CD14-positive monocyte (primary cell): ENCODE data around the gene TTC39B. TPM values are rescaled to one million over a fixed set of nuclear protein-coding genes. Genes with fewer than 3 reads are reported as not detected.

Experiments used
- DNase-seq, 3 donors: peaks; one replicate each; pipeline ENCODE4 v3.0.0-alpha.2; 2011 to 2022
- H2AFZ ChIP-seq: 2 replicates; pipeline ENCODE4 v1.6.0; 2012; ENCODE audit warnings: mild to moderate bottlenecking, low read depth, low read length, inconsistent platforms; ENCODE audit not compliant: insufficient read depth, poor library complexity, severe bottlenecking
- H3K27ac ChIP-seq, 2 donors: 1 replicate in 1 of 2; 2 replicates in 1 of 2; pipeline ENCODE4 v1.5.1; 2012 to 2013; ENCODE audit warnings: low read length in 2 of 2, control low read depth in 1 of 2, inconsistent platforms in 1 of 2, low read depth in 1 of 2, mild to moderate bottlenecking in 1 of 2
- H3K27me3 ChIP-seq, 2 donors: one replicate each; pipeline versions ENCODE4 v1.6.0 to v1.6.1; 2011 to 2013; ENCODE audit warnings: low read length in 2 of 2; ENCODE audit not compliant: control insufficient read depth in 2 of 2, insufficient read depth in 2 of 2
- H3K36me3 ChIP-seq, 2 donors: replicated peaks in 1 of 2; 1 replicate in 1 of 2; 2 replicates in 1 of 2; pipeline versions ENCODE4 v1.5.1 to v1.6.1; 2012 to 2013; ENCODE audit warnings: low read length in 2 of 2, control low read depth in 1 of 2, inconsistent platforms in 1 of 2, mild to moderate bottlenecking in 1 of 2; ENCODE audit not compliant: insufficient read depth in 2 of 2, control insufficient read depth in 1 of 2
- H3K4me1 ChIP-seq, 2 donors: 1 replicate in 1 of 2; 2 replicates in 1 of 2; pipeline versions ENCODE4 v1.5.1 to v1.6.1; 2012 to 2013; ENCODE audit warnings: low read length in 2 of 2, control low read depth in 1 of 2, inconsistent platforms in 1 of 2, mild to moderate bottlenecking in 1 of 2, moderate library complexity in 1 of 2; ENCODE audit not compliant: insufficient read depth in 2 of 2, control insufficient read depth in 1 of 2
- H3K4me2 ChIP-seq: replicated peaks from 2 replicates; pipeline ENCODE3; 2012; ENCODE audit warnings: low read length, moderate library complexity, mild to moderate bottlenecking; ENCODE audit not compliant: poor library complexity, severe bottlenecking; ENCODE audit errors: extremely low read depth
- H3K4me3 ChIP-seq, 3 experiments: fragments of 200-600 bp in 1 of 3; sonication (generic) in 1 of 3; replicated peaks in 1 of 3; 1 replicate in 2 of 3; 2 replicates in 1 of 3; pipeline ENCODE4 v1.5.1; 2011 to 2013; ENCODE audit warnings: low read length in 3 of 3, mild to moderate bottlenecking in 3 of 3, control low read depth in 2 of 3, low read depth in 2 of 3, inconsistent platforms in 1 of 3, moderate library complexity in 1 of 3
- H3K79me2 ChIP-seq: 2 replicates; pipeline ENCODE4 v1.6.0; 2012; ENCODE audit warnings: mild to moderate bottlenecking, control low read depth, inconsistent platforms, low read length, moderate library complexity; ENCODE audit not compliant: insufficient read depth
- H3K9ac ChIP-seq: 2 replicates; pipeline ENCODE4 v1.6.0; 2017; ENCODE audit warnings: low read length, mild to moderate bottlenecking; ENCODE audit not compliant: insufficient read depth, poor library complexity, severe bottlenecking
- H3K9me3 ChIP-seq, 2 donors: replicated peaks in 1 of 2; 1 replicate in 1 of 2; 2 replicates in 1 of 2; pipeline versions ENCODE4 v1.5.1 to v1.6.1; 2012 to 2013; ENCODE audit warnings: low read length in 2 of 2, control low read depth in 1 of 2; ENCODE audit not compliant: control insufficient read depth in 1 of 2, insufficient read depth in 1 of 2
- H4K20me1 ChIP-seq: 2 replicates; pipeline ENCODE4 v1.6.0; 2012; ENCODE audit warnings: mild to moderate bottlenecking, low read length, control low read depth, moderate library complexity; ENCODE audit not compliant: insufficient read depth
- H3K27ac Mint-ChIP-seq, 7 donors: one replicate each; pipeline ENCODE4 v1.8.0; 2020; ENCODE audit warnings: mild to moderate bottlenecking in 7 of 7, mixed read lengths in 7 of 7, moderate library complexity in 6 of 7, inconsistent platforms in 2 of 7
- H3K27me3 Mint-ChIP-seq, 3 donors: one replicate each; pipeline ENCODE4 v1.8.0; 2021 to 2022; ENCODE audit warnings: low read depth in 3 of 3, mild to moderate bottlenecking in 3 of 3, mixed read lengths in 3 of 3, moderate library complexity in 3 of 3, inconsistent platforms in 1 of 3
- H3K36me3 Mint-ChIP-seq, 2 donors: one replicate each; pipeline ENCODE4 v1.8.0; 2020; ENCODE audit warnings: mixed read lengths in 2 of 2, inconsistent platforms in 1 of 2, mild to moderate bottlenecking in 1 of 2
- H3K4me1 Mint-ChIP-seq: one replicate; pipeline ENCODE4 v1.8.0; 2020; ENCODE audit warnings: mild to moderate bottlenecking, mixed read lengths
- H3K4me3 Mint-ChIP-seq, 2 donors: one replicate each; pipeline ENCODE4 v1.8.0; 2020; ENCODE audit warnings: mild to moderate bottlenecking in 2 of 2, mixed read lengths in 2 of 2, moderate library complexity in 1 of 2
- H3K9me3 Mint-ChIP-seq, 7 donors: one replicate each; pipeline ENCODE4 v1.8.0; 2020 to 2022; ENCODE audit warnings: mixed read lengths in 7 of 7, mild to moderate bottlenecking in 6 of 7, moderate library complexity in 6 of 7, inconsistent platforms in 2 of 7
- WGBS: methylation state at CpG from one replicate; pipeline ENCODE4 v1.1.5; 2013; ENCODE audit warnings: missing lambda C conversion rate; ENCODE audit not compliant: insufficient coverage; 5-methylcytosine and 5-hydroxymethylcytosine counted together
- intact Hi-C, 2 donors: fragments of 100-400 bp; cut with micrococcal nuclease; formaldehyde crosslinking; loops; one replicate each; pipeline versions ENCODE4 v1.15.0 to v1.15.1; 2023
- polyA plus RNA-seq, 3 donors: library from polyadenylated mRNA; depleted of rRNA in 1 of 3; unstranded in 2 of 3; stranded (reverse) in 1 of 3; fragments of 300-500 nt in 2 of 3; fragments of >200 nt in 1 of 3; fragmentation: Illumina TruSeq in 2 of 3; gene quantifications; 1 replicate in 2 of 3; 2 replicates in 1 of 3; pipeline ENCODE4 v1.2.3, GENCODE V29; 2012 to 2021
- TF ChIP-seq, protein P1 (sequence below): fragments of 200-600 bp; IDR thresholded peaks from one replicate; pipeline ENCODE4 v1.8.0; 2022; ENCODE audit warnings: antibody characterized with exemption, mild to moderate bottlenecking

The TTC39B gene
- polyA plus RNA-seq, 3 donors = 0.87 to 5.3 (median 3.1) TPM

DNA sequence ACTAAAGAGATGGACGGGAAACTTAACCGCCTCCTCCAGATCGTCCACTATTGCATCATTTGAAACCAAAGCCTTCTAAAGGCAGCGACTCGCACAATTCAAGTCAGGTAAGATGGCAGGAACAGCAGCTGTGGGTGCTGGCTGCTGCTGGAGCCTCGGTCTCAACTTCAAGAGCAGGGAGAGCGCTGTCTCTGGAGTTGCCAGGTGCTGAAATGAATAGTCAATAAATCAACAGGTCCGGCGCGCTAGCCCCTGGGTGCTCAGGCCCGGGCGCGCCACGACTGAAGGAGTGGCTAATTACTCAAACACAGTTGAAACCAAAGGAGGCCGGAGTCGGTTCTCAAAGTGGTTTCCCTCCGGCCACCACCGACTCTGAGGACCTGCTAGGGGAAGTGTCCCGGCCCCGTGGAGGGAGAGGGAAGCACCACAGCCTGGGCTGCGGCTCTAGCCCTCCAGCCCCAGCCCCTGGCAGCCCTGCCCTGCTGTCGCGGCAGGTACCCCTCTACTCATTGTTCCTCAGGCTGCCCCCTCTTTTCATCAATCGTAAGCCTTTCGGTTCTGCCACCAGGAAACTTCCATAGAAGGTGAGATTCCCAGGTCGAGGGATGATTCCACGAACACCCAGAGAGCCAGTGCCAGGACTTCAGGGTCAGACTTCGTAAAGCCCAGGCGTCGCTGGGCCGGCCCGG is 804 bp downstream of the TTC39B start:
- Mint-ChIP-seq H3K36me3 (no peaks in the 10 kb centered on the region), H3K4me3 (peak overlapping the region; percentile 98 to 99), H3K9me3 (peaks cover 0 to 1% (median 0%) of the 10 kb centered on the region in 7 donors), H3K27me3 (peaks cover 2 to 16% (median 10%) of the 10 kb centered on the region in 3 donors), H3K4me1 (peaks cover 31% of the 10 kb centered on the region), H3K27ac (peak overlapping the region in 5 of 7 donors; percentile 11 to 78 (median 61))
- intact Hi-C loops = loop anchor here in 1 of 2 donors (10.0 kb wide), 1 partner anchor 109 kb away; no protein-coding TSS in a partner anchor
- 3% methylated on average over 31 of the region's 32 CpGs for WGBS
- peak; percentile 31 to 45 (median 38) for DNase-seq
- H3K36me3 ChIP-seq = no peaks in the 10 kb centered on the region
- H3K4me1 ChIP-seq = peaks cover 14 to 37% of the 10 kb centered on the region in 2 donors
- no peaks in the 10 kb centered on the region for H3K79me2 ChIP-seq
- peaks cover 4% of the 10 kb centered on the region for H4K20me1 ChIP-seq
- TF ChIP-seq, protein P1, sequence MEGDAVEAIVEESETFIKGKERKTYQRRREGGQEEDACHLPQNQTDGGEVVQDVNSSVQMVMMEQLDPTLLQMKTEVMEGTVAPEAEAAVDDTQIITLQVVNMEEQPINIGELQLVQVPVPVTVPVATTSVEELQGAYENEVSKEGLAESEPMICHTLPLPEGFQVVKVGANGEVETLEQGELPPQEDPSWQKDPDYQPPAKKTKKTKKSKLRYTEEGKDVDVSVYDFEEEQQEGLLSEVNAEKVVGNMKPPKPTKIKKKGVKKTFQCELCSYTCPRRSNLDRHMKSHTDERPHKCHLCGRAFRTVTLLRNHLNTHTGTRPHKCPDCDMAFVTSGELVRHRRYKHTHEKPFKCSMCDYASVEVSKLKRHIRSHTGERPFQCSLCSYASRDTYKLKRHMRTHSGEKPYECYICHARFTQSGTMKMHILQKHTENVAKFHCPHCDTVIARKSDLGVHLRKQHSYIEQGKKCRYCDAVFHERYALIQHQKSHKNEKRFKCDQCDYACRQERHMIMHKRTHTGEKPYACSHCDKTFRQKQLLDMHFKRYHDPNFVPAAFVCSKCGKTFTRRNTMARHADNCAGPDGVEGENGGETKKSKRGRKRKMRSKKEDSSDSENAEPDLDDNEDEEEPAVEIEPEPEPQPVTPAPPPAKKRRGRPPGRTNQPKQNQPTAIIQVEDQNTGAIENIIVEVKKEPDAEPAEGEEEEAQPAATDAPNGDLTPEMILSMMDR = no peak
- H3K9ac ChIP-seq = peak overlapping the region; percentile 77
- H3K4me2 ChIP-seq = peak overlapping the region; percentile 99
- H3K9me3 ChIP-seq = no peaks in the 10 kb centered on the region
- peak overlapping the region; percentile 67 to 97 (median 75) for H3K4me3 ChIP-seq
- peak overlapping the region in 1 of 2 donors; percentile 74 for H3K27ac ChIP-seq
- H2AFZ ChIP-seq = peak overlapping the region; percentile 99
- H3K27me3 ChIP-seq = peaks cover 0 to 9% of the 10 kb centered on the region in 2 donors

GRCh38 chr9:15305470-15305869 is 1.5 kb downstream of the TTC39B start:
- Mint-ChIP-seq H3K36me3 (no peaks in the 10 kb centered on the region), H3K27me3 (peaks cover 2 to 15% (median 10%) of the 10 kb centered on the region in 3 donors), H3K4me1 (peaks cover 34% of the 10 kb centered on the region), H3K27ac (peak overlapping the region in 2 of 7 donors; percentile 14 to 29), H3K9me3 (peaks cover 0 to 1% (median 0%) of the 10 kb centered on the region in 7 donors), H3K4me3 (peak overlapping the region; percentile 98 to 99)
- WGBS = 33% methylated on average over 3 of the region's 4 CpGs
- DNase-seq = no peak
- Histone ChIP-seq H3K36me3 (no peaks in the 10 kb centered on the region), H3K9ac (no peak overlapping the region), H3K27ac (peak overlapping the region in 1 of 2 donors; percentile 74), H3K79me2 (no peaks in the 10 kb centered on the region), H3K27me3 (peaks cover 0 to 9% of the 10 kb centered on the region in 2 donors), H2AFZ (peak overlapping the region; percentile 99), H3K4me1 (peaks cover 14 to 42% of the 10 kb centered on the region in 2 donors), H4K20me1 (peaks cover 4% of the 10 kb centered on the region), H3K4me3 (peak overlapping the region in 2 of 3 experiments; percentile 75 to 97), H3K9me3 (no peaks in the 10 kb centered on the region), H3K4me2 (peak overlapping the region; percentile 99)
- TF ChIP-seq, protein P1 = no peak
- intact Hi-C loops = loop anchor here in 1 of 2 donors (10.0 kb wide), 1 partner anchor 109 kb away; no protein-coding TSS in a partner anchor
